GM23248 (cell line): ENCODE measurements around the gene SDHB. TPM values are rescaled to one million over a fixed set of nuclear protein-coding genes. Genes with fewer than 3 reads are reported as not detected.

ENCODE experiments used
- DNase-seq: peaks from one replicate; pipeline ENCODE4 v3.0.0-alpha.2; 2015
- H2AFZ ChIP-seq: fragments of 200-600 bp; sonication (generic); 2 replicates; pipeline ENCODE4 v1.6.1; 2016; ENCODE audit warnings: antibody characterized with exemption
- H3F3A ChIP-seq: fragments of 200-600 bp; sonication (generic); 2 replicates; pipeline ENCODE4 v1.6.1; 2016; ENCODE audit warnings: mild to moderate bottlenecking, antibody characterized with exemption, mixed run types; ENCODE audit not compliant: insufficient read depth
- H3K27ac ChIP-seq: fragments of 200-600 bp; sonication (generic); 2 replicates; pipeline ENCODE4 v1.5.1; 2016; ENCODE audit warnings: mild to moderate bottlenecking
- H3K27me3 ChIP-seq: fragments of 200-600 bp; sonication (generic); replicated peaks from 2 replicates; pipeline ENCODE4 v1.6.1; 2016; ENCODE audit warnings: mild to moderate bottlenecking; ENCODE audit not compliant: insufficient read depth
- H3K36me3 ChIP-seq: fragments of 200-600 bp; sonication (generic); 2 replicates; pipeline ENCODE4 v1.6.1; 2016; ENCODE audit warnings: low read depth, mild to moderate bottlenecking
- H3K4me1 ChIP-seq: fragments of 200-600 bp; sonication (generic); 2 replicates; pipeline ENCODE4 v1.6.1; 2016; ENCODE audit warnings: mild to moderate bottlenecking; ENCODE audit not compliant: insufficient read depth
- H3K4me2 ChIP-seq: fragments of 200-600 bp; sonication (generic); one replicate; pipeline ENCODE4 v1.6.1; 2016; ENCODE audit warnings: mild to moderate bottlenecking; ENCODE audit not compliant: unreplicated experiment
- H3K4me3 ChIP-seq: fragments of 200-600 bp; sonication (generic); 2 replicates; pipeline ENCODE4 v1.5.1; 2016; ENCODE audit warnings: mild to moderate bottlenecking
- H3K79me2 ChIP-seq: fragments of 200-600 bp; sonication (generic); 2 replicates; pipeline ENCODE4 v1.6.1; 2016; ENCODE audit warnings: mild to moderate bottlenecking; ENCODE audit not compliant: insufficient read depth
- H3K9ac ChIP-seq: fragments of 200-600 bp; sonication (generic); 2 replicates; pipeline ENCODE4 v1.6.1; 2016; ENCODE audit warnings: mild to moderate bottlenecking
- H3K9me2 ChIP-seq: fragments of 200-600 bp; sonication (generic); 2 replicates; pipeline ENCODE4 v1.6.1; 2016; ENCODE audit warnings: mixed run types, mild to moderate bottlenecking, moderate library complexity; ENCODE audit not compliant: insufficient read depth
- H3K9me3 ChIP-seq: fragments of 200-600 bp; sonication (generic); one replicate; pipeline ENCODE4 v1.6.1; 2017; ENCODE audit warnings: low read depth
- H4K20me1 ChIP-seq: fragments of 200-600 bp; sonication (generic); 2 replicates; pipeline ENCODE4 v1.6.0; 2016; ENCODE audit not compliant: insufficient read depth
- EZH2 ChIP-seq: fragments of 200-600 bp; sonication (generic); IDR thresholded peaks from 2 replicates; pipeline ENCODE4 v1.6.1; 2018; ENCODE audit warnings: antibody characterized with exemption, mild to moderate bottlenecking; ENCODE audit not compliant: insufficient read depth, poor library complexity, severe bottlenecking
- EZH2phosphoT487 ChIP-seq: fragments of 200-600 bp; sonication (generic); IDR thresholded peaks from 2 replicates; pipeline ENCODE4 v1.6.1; 2018; ENCODE audit warnings: antibody characterized with exemption, moderate library complexity, mild to moderate bottlenecking, low read depth; ENCODE audit not compliant: insufficient read depth
- WGBS, 2 experiments: methylation state at CpG; one replicate each; pipeline ENCODE4 v1.1.6; 2015 to 2017; ENCODE audit warnings: low lambda C conversion rate in 2 of 2, low coverage in 1 of 2; ENCODE audit errors: missing lambda C conversion rate in 2 of 2; 5-methylcytosine and 5-hydroxymethylcytosine counted together
- in situ Hi-C: fragments of 300-500 bp; cut with MboI; formaldehyde crosslinking; loops from 2 replicates; pipeline ENCODE4 v1.15.0; 2020
- polyA plus RNA-seq: library from polyadenylated mRNA; unstranded; fragments of >200 nt; fragmentation: Nextera tagmentation; extraction: Ambion mirVana; gene quantifications from 2 replicates; pipeline ENCODE4 v1.2.1, GENCODE V29; 2016
- total RNA-seq: library from RNA; depleted of rRNA; stranded (reverse); fragments of >200 nt; shearing (Covaris generic); gene quantifications from 2 replicates; pipeline ENCODE4 v1.2.3, GENCODE V29; 2014

SDHB gene
- total and polyA plus RNA-seq, 2 experiments from 2014 or later, result 84.1 to 124 TPM

- no peak overlapping the region for H3K27ac ChIP-seq
- no peaks in the 10 kb centered on the region for H3K9me2 ChIP-seq
- no peak overlapping the region for H3K4me2 ChIP-seq
- in situ Hi-C loops, result no loop called here
- H3K36me3 ChIP-seq, result peaks cover 30% of the 10 kb centered on the region
- H3K79me2 ChIP-seq, result peaks cover 15% of the 10 kb centered on the region; the same call in 1 of the 2 replicates
- TF ChIP-seq EZH2, result no peak
- TF ChIP-seq EZH2phosphoT487, result no peak
- H3F3A ChIP-seq, result peaks cover 19% of the 10 kb centered on the region
- H3K9ac ChIP-seq, result no peak overlapping the region
- no peak for DNase-seq
- 89 to 95% methylated on average over 4 of the region's 4 CpGs for WGBS, 2 experiments
- no peak overlapping the region for H2AFZ ChIP-seq
- H3K27me3 ChIP-seq, result no peaks in the 10 kb centered on the region
- peaks cover 19% of the 10 kb centered on the region for H3K4me1 ChIP-seq
- no peaks in the 10 kb centered on the region for H3K9me3 ChIP-seq
- no peaks in the 10 kb centered on the region for H4K20me1 ChIP-seq
- H3K4me3 ChIP-seq, result no peak overlapping the region
These were observed 23.6 kb downstream of the SDHB start for GRCh38 chr1:17030206-17030605.

GRCh38 chr1:17028662-17029188 is 25.1 kb downstream of the SDHB start:
- Histone ChIP-seq H3K79me2 (peaks cover 5% of the 10 kb centered on the region; the same call in 1 of the 2 replicates), H3K27ac (peak overlapping the region; percentile 12; the same call in 1 of the 2 replicates), H3K9ac (0 out of 2 replicates have a peak overlapping the region, but pooled peaks have one; percentile 23), H3K36me3 (peaks cover 34% of the 10 kb centered on the region), H2AFZ (no peak overlapping the region), H4K20me1 (no peaks in the 10 kb centered on the region), H3K4me2 (no peak overlapping the region), H3K9me2 (no peaks in the 10 kb centered on the region), H3K4me3 (no peak overlapping the region), H3K4me1 (peaks cover 19% of the 10 kb centered on the region), H3K9me3 (no peaks in the 10 kb centered on the region), H3F3A (peaks cover 19% of the 10 kb centered on the region), H3K27me3 (no peaks in the 10 kb centered on the region)
- TF ChIP-seq EZH2 (no peak), EZH2phosphoT487 (no peak)
- DNase-seq, result peak; percentile 31
- 36 to 53% methylated on average over 5 of the region's 5 CpGs for WGBS, 2 experiments
- in situ Hi-C loops, result no loop called here

- Histone ChIP-seq H3K4me1 (peaks cover 19% of the 10 kb centered on the region), H3K36me3 (peaks cover 39% of the 10 kb centered on the region), H3K27ac (peak overlapping the region; percentile 71), H3K4me3 (no peak overlapping the region), H3F3A (peaks cover 19% of the 10 kb centered on the region), H3K9me3 (no peaks in the 10 kb centered on the region), H2AFZ (no peak overlapping the region), H3K27me3 (no peaks in the 10 kb centered on the region), H4K20me1 (no peaks in the 10 kb centered on the region), H3K79me2 (peaks cover 5% of the 10 kb centered on the region; the same call in 1 of the 2 replicates), H3K9ac (peak overlapping the region; percentile 23; the same call in 1 of the 2 replicates), H3K4me2 (peak overlapping the region; percentile 12), H3K9me2 (no peaks in the 10 kb centered on the region)
- in situ Hi-C loops, result no loop called here
- 67 to 72% methylated on average over 2 of the region's 2 CpGs for WGBS, 2 experiments
- no peak for TF ChIP-seq EZH2
- no peak for TF ChIP-seq EZH2phosphoT487
- no peak for DNase-seq
These were observed 25.9 kb downstream of the SDHB start for GRCh38 chr1:17027900-17028299.

DNA sequence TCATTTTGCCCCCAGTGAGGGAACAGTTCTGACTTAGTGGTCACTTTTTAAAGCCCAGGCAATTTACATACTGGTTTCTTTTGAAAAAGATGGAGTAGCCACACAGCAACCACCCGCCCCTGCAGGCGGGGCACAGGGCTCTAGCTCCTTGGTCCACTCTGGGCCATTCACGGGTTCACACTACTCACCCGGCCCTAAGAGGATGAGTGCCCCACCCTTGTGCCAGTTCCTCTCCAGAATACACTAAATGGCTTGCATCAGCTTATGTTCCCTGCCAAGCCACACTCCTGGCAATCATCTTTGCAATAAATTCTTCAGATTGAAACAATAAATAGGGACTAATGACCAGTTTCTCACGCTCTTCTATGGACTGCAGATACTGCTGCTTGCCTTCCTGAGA is 26.4 kb downstream of the SDHB start:
- TF ChIP-seq EZH2 (no peak), EZH2phosphoT487 (no peak)
- Histone ChIP-seq H3K36me3 (peaks cover 39% of the 10 kb centered on the region), H3K9ac (peak overlapping the region; percentile 28; the same call in 1 of the 2 replicates), H3K27me3 (no peaks in the 10 kb centered on the region), H3K4me1 (peaks cover 19% of the 10 kb centered on the region), H3K9me2 (no peaks in the 10 kb centered on the region), H3K4me3 (no peak overlapping the region), H3K9me3 (no peaks in the 10 kb centered on the region), H3K4me2 (no peak overlapping the region), H4K20me1 (no peaks in the 10 kb centered on the region), H3F3A (peaks cover 19% of the 10 kb centered on the region), H3K27ac (peak overlapping the region; percentile 71), H3K79me2 (peaks cover 5% of the 10 kb centered on the region; the same call in 1 of the 2 replicates), H2AFZ (no peak overlapping the region)
- peak; percentile 76 for DNase-seq
- 45 to 46% methylated on average over 5 of the region's 5 CpGs for WGBS, 2 experiments
- in situ Hi-C loops, result no loop called here
